ENCODE measurements around the gene RAB4A. TPM values are rescaled to one million over a fixed set of nuclear protein-coding genes. Genes with fewer than 3 reads are reported as not detected.

Gene RAB4A
- total and polyA plus RNA-seq, 9 of the 15 experiments (the other 6 are each of a cell fraction or from before 2014, with no cell fraction given), result 8.3 to 61.0 (median 26.7) TPM

GRCh38 chr1:229323201-229323600 is 52.3 kb downstream of the RAB4A start:
- Histone ChIP-seq H3K9me3 (replicated peaks; ENCODE audit: control insufficient read depth, insufficient read depth, low read depth, low read length) (no peaks in the 10 kb centered on the region), H3K9me1 (ENCODE audit: control insufficient read depth, insufficient read depth, low read length) (peaks cover 5% of the 10 kb centered on the region), H3K27me3 (ENCODE audit: control insufficient read depth in 2 of 2, insufficient read depth in 2 of 2, low read length in 2 of 2) (no peaks in the 10 kb centered on the region), H2AFZ (ENCODE audit: low read depth, low read length) (no peak overlapping the region), H3K4me1 (replicated peaks in 1 of 2; ENCODE audit: control insufficient read depth in 2 of 2, insufficient read depth in 2 of 2, low read length in 2 of 2) (no peaks in the 10 kb centered on the region), H3K36me3 (ENCODE audit: control insufficient read depth, insufficient read depth, low read length) (peaks cover 73% of the 10 kb centered on the region), H3K9ac (ENCODE audit: insufficient read depth in 1 of 2, low read depth in 2 of 2, low read length in 2 of 2) (no peak overlapping the region), H3K4me2 (ENCODE audit: insufficient read depth, low read length) (no peak overlapping the region), H3K4me3 (no peak overlapping the region), H3K79me2 (ENCODE audit: control insufficient read depth, insufficient read depth, low read length) (no peaks in the 10 kb centered on the region; the same call in 2 of the 3 replicates), H4K20me1 (replicated peaks; ENCODE audit: control insufficient read depth, insufficient read depth, low read length) (no peaks in the 10 kb centered on the region; the same call in 1 of the 2 replicates), H3K27ac (ENCODE audit: extremely low read depth, low read depth, low read length) (no peak overlapping the region)
- no peak for FAIRE-seq
- DNase-seq (ENCODE audit: extremely low read depth in 1 of 4, low spot score in 3 of 4), result no peak
- intact Hi-C loops (cut with micrococcal nuclease) (no loop called here), in situ Hi-C loops (cut with MboI) (no loop called here)
- POLR2A ChIA-PET, result interaction anchor here (0.7 to 1.3 kb wide), 2 partner anchors 12 to 86 kb away, joined by 3 to 4 read pairs; no protein-coding TSS in a partner anchor
- CTCF ChIA-PET (ENCODE audit: low intra/inter-chr PET ratio), result no interaction called here
- no peak for TF ChIP-seq KLF6 (CRISPR knock-in tag; IDR thresholded peaks at IDR 0.05; ENCODE audit: borderline replicate concordance)
- no peak for TF ChIP-seq HMGN3 (IDR thresholded peaks at IDR 0.05; ENCODE audit: borderline replicate concordance, extremely low read depth, insufficient read length, low read depth, low read length)
- TF ChIP-seq MAFF (IDR thresholded peaks at IDR 0.05; ENCODE audit: low read length), result no peak
- TF ChIP-seq XRCC4 (IDR thresholded peaks at IDR 0.05; ENCODE audit: extremely low read depth, insufficient read depth, insufficient read length), result no peak
- TF ChIP-seq ZNF76 (CRISPR knock-in tag; IDR thresholded peaks at IDR 0.05; ENCODE audit: borderline replicate concordance), result no peak
- no peak for TF ChIP-seq EGR1 (conservative IDR thresholded peaks at IDR 0.05)
- no peak for TF ChIP-seq NFIX (CRISPR knock-in tag; IDR thresholded peaks at IDR 0.05; ENCODE audit: low read depth)
- WGBS (ENCODE audit: insufficient coverage, low coverage, missing lambda C conversion rate), result 83% methylated on average over 7 of the region's 7 CpGs
- ATAC-seq, result no peak
- BruUV-seq (replicated peaks), result no TSS peak
